Loucy (cell line): Measurements from ENCODE around the gene CD177.
"Not testable (repeated sequence)": the region's sequence is repeated elsewhere in the genome, so short reads cannot be mapped to it uniquely, and the experiment has no call there.

Experiments used
- H2AFZ ChIP-seq: fragments of 200-600 bp; sonication (generic); 2 replicates; pipeline ENCODE4 v1.6.0; 2016; ENCODE audit warnings: antibody characterized with exemption, mild to moderate bottlenecking, low read length, moderate library complexity
- H3F3A ChIP-seq: fragments of 200-600 bp; 2 replicates; pipeline ENCODE4 v1.6.0; 2016; ENCODE audit warnings: antibody characterized with exemption, low read depth, mild to moderate bottlenecking
- H3K27me3 ChIP-seq: fragments of 200-600 bp; sonication (generic); 2 replicates; pipeline ENCODE4 v1.6.1; 2014; ENCODE audit warnings: low read length, mild to moderate bottlenecking; ENCODE audit not compliant: insufficient read depth, poor library complexity, severe bottlenecking
- H3K36me3 ChIP-seq: fragments of 200-600 bp; sonication (generic); 2 replicates; pipeline ENCODE4 v1.6.1; 2016; ENCODE audit warnings: low read length; ENCODE audit not compliant: insufficient read depth
- H3K4me1 ChIP-seq: fragments of 200-600 bp; sonication (generic); 2 replicates; pipeline ENCODE4 v1.5.1; 2014; ENCODE audit warnings: low read length, mild to moderate bottlenecking; ENCODE audit not compliant: insufficient read depth, poor library complexity, severe bottlenecking
- H3K4me2 ChIP-seq: fragments of 200-600 bp; sonication (generic); 2 replicates; pipeline ENCODE4 v1.6.0; 2014; ENCODE audit warnings: antibody characterized with exemption, low read length, low read depth, mild to moderate bottlenecking; ENCODE audit not compliant: poor library complexity, severe bottlenecking
- H3K4me3 ChIP-seq: fragments of 200-600 bp; sonication (generic); 2 replicates; pipeline ENCODE4 v1.5.1; 2014; ENCODE audit warnings: low read length, mild to moderate bottlenecking, mixed read lengths; ENCODE audit not compliant: poor library complexity, severe bottlenecking
- H3K79me2 ChIP-seq: fragments of 200-600 bp; sonication (generic); 2 replicates; pipeline ENCODE4 v1.6.1; 2014; ENCODE audit warnings: low read length; ENCODE audit not compliant: insufficient read depth
- H3K9ac ChIP-seq: fragments of 200-600 bp; sonication (generic); 2 replicates; pipeline ENCODE4 v1.6.0; 2014; ENCODE audit warnings: mild to moderate bottlenecking, low read depth, low read length, moderate library complexity; ENCODE audit not compliant: poor library complexity, severe bottlenecking
- H3K9me2 ChIP-seq: fragments of 200-600 bp; sonication (generic); replicated peaks from 2 replicates; pipeline ENCODE4 v1.6.1; 2016; ENCODE audit warnings: low read depth, low read length, mixed read lengths
- H3K9me3 ChIP-seq: fragments of 200-600 bp; sonication (generic); 2 replicates; pipeline ENCODE4 v1.6.1; 2014; ENCODE audit warnings: mild to moderate bottlenecking, antibody characterized with exemption, low read length, low read depth; ENCODE audit not compliant: insufficient read depth
- H4K20me1 ChIP-seq: fragments of 200-600 bp; sonication (generic); 2 replicates; pipeline ENCODE4 v1.6.0; 2014; ENCODE audit warnings: antibody characterized with exemption, low read length, mild to moderate bottlenecking; ENCODE audit not compliant: insufficient read depth, poor library complexity, severe bottlenecking
- EZH2phosphoT487 ChIP-seq: fragments of 200-600 bp; IDR thresholded peaks from 2 replicates; pipeline ENCODE4 v1.6.1; 2018; ENCODE audit warnings: antibody characterized with exemption, mild to moderate bottlenecking, moderate library complexity, borderline replicate concordance
- TF ChIP-seq, protein P1 (sequence below): fragments of 200-600 bp; sonication (generic); conservative IDR thresholded peaks from 2 replicates; pipeline ENCODE4 v1.5.1; 2014; ENCODE audit warnings: mild to moderate bottlenecking, antibody characterized with exemption, low read length

CD177 gene

DNA sequence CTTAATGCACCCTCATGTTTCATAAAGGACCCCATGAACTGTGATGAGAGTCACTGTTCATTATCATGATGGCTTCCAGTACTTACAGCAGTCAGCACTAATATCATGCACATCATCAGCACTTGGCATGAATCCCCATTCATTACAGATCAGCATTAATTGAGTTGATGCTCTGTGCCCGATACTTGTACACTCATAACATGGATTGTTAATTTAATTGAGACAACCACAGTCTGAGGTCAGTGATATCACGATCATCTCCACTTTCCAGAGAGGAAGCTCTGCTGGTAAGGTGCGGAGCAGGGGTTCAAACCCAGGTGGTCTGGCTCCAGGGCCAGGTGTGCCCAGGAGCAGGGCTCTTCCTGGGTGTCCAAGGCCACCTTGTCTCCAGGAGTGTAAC lies 40.0 kb downstream of the CD177 start:
- H3K4me1 ChIP-seq = not testable (repeated sequence)

DNA sequence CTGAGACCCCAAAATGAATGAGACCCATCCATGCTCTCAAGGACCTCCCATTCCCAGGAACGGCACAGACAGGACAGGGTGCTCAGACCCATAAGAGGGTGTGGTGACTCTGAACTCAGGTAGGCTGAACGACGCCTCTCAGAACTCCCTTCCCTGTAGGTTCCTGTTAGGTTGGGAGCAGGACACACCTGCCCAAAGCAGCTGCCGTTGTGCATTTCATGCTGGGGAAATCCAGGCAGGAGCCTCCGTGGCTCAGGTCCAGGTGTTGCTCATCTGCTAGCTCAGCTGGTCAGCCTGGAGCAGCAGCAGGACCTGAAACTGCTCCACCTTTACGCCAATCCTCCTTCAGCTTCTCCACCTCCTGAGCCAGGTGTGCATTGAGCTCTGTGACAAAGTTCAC lies 42.1 kb downstream of the CD177 start:
- Histone ChIP-seq H3K9me2 (no peaks in the 10 kb centered on the region), H3K4me2 (no peak overlapping the region), H4K20me1 (no peaks in the 10 kb centered on the region), H3K9me3 (no peaks in the 10 kb centered on the region), H3K27me3 (no peaks in the 10 kb centered on the region), H3K4me3 (no peak overlapping the region), H3K36me3 (no peaks in the 10 kb centered on the region), H3K9ac (no peak overlapping the region), H3F3A (no peaks in the 10 kb centered on the region), H3K79me2 (no peaks in the 10 kb centered on the region), H2AFZ (no peak overlapping the region), H3K4me1 (no peaks in the 10 kb centered on the region)
- no peak for TF ChIP-seq EZH2phosphoT487
- TF ChIP-seq, protein P1, sequence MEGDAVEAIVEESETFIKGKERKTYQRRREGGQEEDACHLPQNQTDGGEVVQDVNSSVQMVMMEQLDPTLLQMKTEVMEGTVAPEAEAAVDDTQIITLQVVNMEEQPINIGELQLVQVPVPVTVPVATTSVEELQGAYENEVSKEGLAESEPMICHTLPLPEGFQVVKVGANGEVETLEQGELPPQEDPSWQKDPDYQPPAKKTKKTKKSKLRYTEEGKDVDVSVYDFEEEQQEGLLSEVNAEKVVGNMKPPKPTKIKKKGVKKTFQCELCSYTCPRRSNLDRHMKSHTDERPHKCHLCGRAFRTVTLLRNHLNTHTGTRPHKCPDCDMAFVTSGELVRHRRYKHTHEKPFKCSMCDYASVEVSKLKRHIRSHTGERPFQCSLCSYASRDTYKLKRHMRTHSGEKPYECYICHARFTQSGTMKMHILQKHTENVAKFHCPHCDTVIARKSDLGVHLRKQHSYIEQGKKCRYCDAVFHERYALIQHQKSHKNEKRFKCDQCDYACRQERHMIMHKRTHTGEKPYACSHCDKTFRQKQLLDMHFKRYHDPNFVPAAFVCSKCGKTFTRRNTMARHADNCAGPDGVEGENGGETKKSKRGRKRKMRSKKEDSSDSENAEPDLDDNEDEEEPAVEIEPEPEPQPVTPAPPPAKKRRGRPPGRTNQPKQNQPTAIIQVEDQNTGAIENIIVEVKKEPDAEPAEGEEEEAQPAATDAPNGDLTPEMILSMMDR = no peak

More for the DNA sequence above, 40.0 kb downstream of the CD177 start:
- not testable (repeated sequence) for H3K9me3 ChIP-seq, H3K9ac ChIP-seq, H3K4me3 ChIP-seq, H4K20me1 ChIP-seq, H2AFZ ChIP-seq, H3K9me2 ChIP-seq, H3K79me2 ChIP-seq, H3K36me3 ChIP-seq, H3F3A ChIP-seq, H3K27me3 ChIP-seq, H3K4me2 ChIP-seq

DNA sequence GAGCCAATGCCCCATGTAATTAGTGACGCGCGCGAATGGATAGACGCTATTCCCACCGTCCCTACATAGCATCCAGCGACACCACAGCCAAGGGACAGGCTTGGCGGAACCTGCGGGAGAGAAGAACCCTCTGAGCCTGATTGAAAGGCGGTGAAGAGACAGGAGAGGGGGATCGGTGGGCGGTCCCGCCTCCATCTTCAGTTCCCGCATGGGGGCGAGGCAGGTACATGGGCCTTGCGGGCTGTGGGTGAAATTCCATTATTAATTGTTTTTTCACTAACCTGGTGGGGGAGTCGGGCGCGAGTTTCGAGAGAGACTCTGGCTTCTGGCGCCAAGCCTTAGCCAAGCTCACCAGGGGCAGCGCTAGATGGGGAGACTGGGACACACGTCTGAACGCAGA lies 52.8 kb downstream of the CD177 start:
- H3F3A ChIP-seq = no peaks in the 10 kb centered on the region
- no peak overlapping the region for H3K4me3 ChIP-seq
- no peak for TF ChIP-seq EZH2phosphoT487
- TF ChIP-seq, protein P1 = no peak
- no peak overlapping the region for H3K9ac ChIP-seq
- H4K20me1 ChIP-seq = no peaks in the 10 kb centered on the region
- H3K9me3 ChIP-seq = no peaks in the 10 kb centered on the region
- no peak overlapping the region for H3K4me2 ChIP-seq
- no peaks in the 10 kb centered on the region for H3K79me2 ChIP-seq
- no peaks in the 10 kb centered on the region for H3K4me1 ChIP-seq
- H2AFZ ChIP-seq = no peak overlapping the region
- H3K36me3 ChIP-seq = no peaks in the 10 kb centered on the region
- H3K27me3 ChIP-seq = no peaks in the 10 kb centered on the region
- H3K9me2 ChIP-seq = no peaks in the 10 kb centered on the region

DNA sequence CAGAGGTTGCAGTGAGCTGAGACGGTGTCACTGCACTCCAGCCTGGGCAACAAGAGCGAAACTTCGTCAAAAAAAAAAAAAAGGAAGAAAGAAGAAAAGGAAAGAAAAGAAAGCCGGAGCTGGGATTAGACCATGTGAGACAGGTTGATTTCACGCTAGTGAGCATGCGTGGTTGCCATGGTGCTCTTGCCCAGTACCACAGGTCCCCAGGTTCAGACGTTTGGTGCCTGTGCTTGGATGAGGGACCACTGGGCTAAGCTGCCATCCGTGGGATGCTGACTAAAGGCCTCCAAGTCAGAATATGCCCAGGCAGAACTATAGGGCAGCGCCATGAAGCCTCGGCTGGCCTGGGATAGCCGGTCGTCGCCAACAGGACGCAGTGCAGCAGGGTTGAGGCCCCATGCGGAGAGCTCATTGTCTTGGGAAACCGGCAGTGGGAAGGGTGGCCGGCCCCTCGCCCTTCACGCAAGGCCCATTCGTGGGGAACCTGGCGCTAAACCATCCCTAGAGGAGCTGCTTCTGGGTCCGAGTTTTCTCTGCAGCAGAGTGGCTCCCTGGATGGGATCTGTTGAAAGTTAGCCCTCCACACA lies 54.0 kb downstream of the CD177 start:
- no peak for TF ChIP-seq EZH2phosphoT487
- TF ChIP-seq, protein P1 = no peak
- H3K4me1 ChIP-seq = no peaks in the 10 kb centered on the region

More for the DNA sequence above, 54.0 kb downstream of the CD177 start:
- H2AFZ ChIP-seq = no peak overlapping the region
- H3K9ac ChIP-seq = no peak overlapping the region
- no peak overlapping the region for H3K4me3 ChIP-seq
- H3K4me2 ChIP-seq = no peak overlapping the region
- H4K20me1 ChIP-seq = no peaks in the 10 kb centered on the region
- no peaks in the 10 kb centered on the region for H3K9me2 ChIP-seq
- H3K27me3 ChIP-seq = no peaks in the 10 kb centered on the region
- H3F3A ChIP-seq = no peaks in the 10 kb centered on the region
- no peaks in the 10 kb centered on the region for H3K36me3 ChIP-seq
- no peaks in the 10 kb centered on the region for H3K79me2 ChIP-seq
- H3K9me3 ChIP-seq = no peaks in the 10 kb centered on the region
